ENCODE measurements around the gene ZNF22. TPM values are rescaled to one million over a fixed set of nuclear protein-coding genes. Genes with fewer than 3 reads are reported as not detected.
A peak's percentile ranks its signal among the peaks of the same experiment; 100 is the strongest.

The ZNF22 gene
- total RNA-seq, 4 donors from 2014 or later, result 23.4 to 30.2 (median 26.0) TPM

DNA sequence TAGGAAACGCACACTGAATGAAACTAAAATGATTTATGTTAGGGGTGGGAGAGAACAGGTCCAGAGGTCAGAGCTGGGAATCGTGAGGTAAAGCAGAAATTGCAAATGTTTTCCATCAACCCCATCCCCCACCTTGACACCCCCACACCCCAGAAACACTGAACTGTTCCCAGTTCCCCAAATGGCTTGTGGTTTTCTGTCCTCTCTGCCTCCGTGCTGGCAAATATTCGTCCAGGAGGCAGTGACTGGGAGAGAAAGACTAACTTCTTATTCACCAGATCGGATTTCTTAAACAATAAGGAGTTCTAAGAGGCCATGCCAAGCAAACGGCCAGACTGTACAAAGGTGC lies 41.9 kb upstream of the ZNF22 start:
- no peaks in the 10 kb centered on the region for H3K27me3 ChIP-seq

GRCh38 chr10:44959247-44960087 lies 41.3 kb upstream of the ZNF22 start, which contains the start of gene RASSF4:
Gene RASSF4 (plus strand): TSS chr10:44959802. CDS start chr10:44970203, 10,401 bp downstream.
- WGBS, 2 donors, result 1% methylated on average over 18 to 35 of the region's 74 CpGs
- TF ChIP-seq EP300 (IDR thresholded peaks at IDR 0.05) (peak in 1 of 2 donors; percentile 97), POLR2A (IDR thresholded peaks at IDR 0.05) (peak; percentile 84 to 92), CTCF (IDR thresholded peaks at IDR 0.05) (peak in 1 of 5 experiments; percentile 52)

More for the DNA sequence above, 41.9 kb upstream of the ZNF22 start:
- 4 to 7% methylated on average over 6 of the region's 6 CpGs for WGBS, 2 donors
- no peak for DNase-seq (ENCODE audit: low spot score in 2 of 2)
- Histone ChIP-seq H3K4me1 (peaks cover 0 to 75% (median 32%) of the 10 kb centered on the region in 4 donors), H3K4me3 (peak overlapping the region; percentile 66 to 83 (median 74)), H3K27ac (peak overlapping the region; percentile 79 to 95 (median 91)), H3K9me3 (no peaks in the 10 kb centered on the region), H3K36me3 (peaks cover 0 to 20% (median 0%) of the 10 kb centered on the region in 3 donors)
- TF ChIP-seq EP300 (IDR thresholded peaks at IDR 0.05), result no peak
- no peak for TF ChIP-seq POLR2A (IDR thresholded peaks at IDR 0.05)
- no peak for TF ChIP-seq CTCF (IDR thresholded peaks at IDR 0.05)

DNA sequence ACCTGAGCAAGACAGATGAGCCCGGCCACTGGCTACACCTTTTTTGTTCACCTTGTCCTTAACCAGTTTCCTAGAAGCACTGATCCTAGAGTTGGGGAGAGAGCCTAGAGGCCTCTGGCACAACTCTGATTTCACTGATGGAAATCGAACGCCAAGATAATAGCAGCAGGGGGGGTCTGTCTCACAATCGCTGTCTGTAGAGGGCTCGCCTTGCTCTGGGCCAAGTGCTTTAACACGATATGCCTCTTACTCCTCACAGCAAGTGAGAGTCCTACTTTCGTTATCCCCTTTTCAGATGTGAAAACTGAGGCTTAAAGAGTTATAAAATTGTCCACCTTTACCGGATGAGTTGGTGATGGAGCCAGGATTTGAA lies 40.6 kb upstream of the ZNF22 start:
- Histone ChIP-seq H3K4me3 (peak overlapping the region; percentile 66 to 78 (median 74)), H3K27me3 (no peaks in the 10 kb centered on the region), H3K9me3 (no peaks in the 10 kb centered on the region), H3K4me1 (peaks cover 0 to 75% (median 41%) of the 10 kb centered on the region in 4 donors), H3K36me3 (peaks cover 0 to 17% (median 0%) of the 10 kb centered on the region in 3 donors), H3K27ac (peak overlapping the region; percentile 79 to 94 (median 91))
- 19 to 32% methylated on average over 8 of the region's 8 CpGs for WGBS, 2 donors
- TF ChIP-seq CTCF (IDR thresholded peaks at IDR 0.05) (no peak), POLR2A (IDR thresholded peaks at IDR 0.05) (no peak), EP300 (IDR thresholded peaks at IDR 0.05) (no peak)
- no peak for DNase-seq (ENCODE audit: low spot score in 2 of 2)

More at GRCh38 chr10:44959247-44960087, 41.3 kb upstream of the ZNF22 start, which contains the start of gene RASSF4:
- Histone ChIP-seq H3K4me1 (peaks cover 0 to 75% (median 38%) of the 10 kb centered on the region in 4 donors), H3K27ac (peak within 1 kb of the TSS; percentile 79 to 95 (median 91)), H3K9me3 (no peaks in the 10 kb centered on the region), H3K4me3 (peak within 1 kb of the TSS; percentile 66 to 83 (median 74)), H3K36me3 (peaks cover 0 to 17% (median 0%) of the 10 kb centered on the region in 3 donors), H3K27me3 (no peaks in the 10 kb centered on the region)
- peak; percentile 87 to 91 for DNase-seq (ENCODE audit: low spot score in 2 of 2)

DNA sequence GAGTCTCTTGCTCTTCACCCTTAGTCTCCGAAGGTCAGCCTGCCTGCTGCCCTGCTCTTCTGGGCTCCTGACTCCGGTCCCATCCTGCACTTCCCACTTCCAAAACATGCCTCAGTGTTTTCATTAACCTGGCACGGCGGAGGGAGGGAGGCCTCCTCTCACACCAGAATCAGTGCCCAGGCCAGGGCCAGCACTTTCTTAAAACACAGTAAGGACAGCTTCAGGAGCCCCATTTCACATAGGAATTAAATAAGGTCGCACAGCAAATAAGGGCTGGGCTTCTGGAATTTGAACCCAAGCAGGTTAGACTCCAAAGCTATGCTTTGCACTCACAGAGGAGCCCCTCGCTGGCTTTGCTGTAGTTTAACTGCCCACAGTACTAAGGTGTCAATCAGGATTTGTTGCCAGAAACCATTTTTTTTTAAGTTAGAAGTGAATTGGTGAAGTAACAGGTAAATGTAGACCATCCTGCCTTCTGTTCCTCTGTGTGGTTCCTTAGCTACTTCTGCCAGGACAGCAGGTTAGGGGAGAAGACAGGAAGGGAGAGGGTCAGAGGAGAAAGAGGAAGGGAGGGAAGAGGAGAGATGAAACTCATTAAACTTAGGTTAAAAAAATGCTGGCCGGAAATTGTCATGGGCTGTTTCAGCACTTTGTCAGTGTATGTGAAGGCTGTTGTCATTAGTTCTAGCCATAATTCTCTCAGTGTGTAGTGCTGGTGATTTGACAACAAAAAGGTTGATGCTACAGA lies 40.1 kb upstream of the ZNF22 start:
- peaks cover 0 to 13% (median 0%) of the 10 kb centered on the region in 3 donors for H3K36me3 ChIP-seq
- H3K27me3 ChIP-seq, result no peaks in the 10 kb centered on the region
- no peak for TF ChIP-seq POLR2A (IDR thresholded peaks at IDR 0.05)
- TF ChIP-seq CTCF (IDR thresholded peaks at IDR 0.05), result no peak
- TF ChIP-seq EP300 (IDR thresholded peaks at IDR 0.05), result no peak
- peak in 1 of 2 donors; percentile 14 for DNase-seq (ENCODE audit: low spot score in 2 of 2)
- 33 to 42% methylated on average over 7 of the region's 7 CpGs for WGBS, 2 donors
- H3K4me3 ChIP-seq, result peak overlapping the region; percentile 66 to 78 (median 74)
- H3K9me3 ChIP-seq, result no peaks in the 10 kb centered on the region
- H3K27ac ChIP-seq, result peak overlapping the region; percentile 79 to 94 (median 91)
- peaks cover 0 to 75% (median 44%) of the 10 kb centered on the region in 4 donors for H3K4me1 ChIP-seq
